DMS 273 treated with DMSO at 0.1 percent for 48 hours (cell line): ENCODE results near the gene XG.

ENCODE experiments used
- DNase-seq: peaks from one replicate; lab custom pipeline; 2025; lab: John Stamatoyannopoulos, UW

The XG gene

DNA sequence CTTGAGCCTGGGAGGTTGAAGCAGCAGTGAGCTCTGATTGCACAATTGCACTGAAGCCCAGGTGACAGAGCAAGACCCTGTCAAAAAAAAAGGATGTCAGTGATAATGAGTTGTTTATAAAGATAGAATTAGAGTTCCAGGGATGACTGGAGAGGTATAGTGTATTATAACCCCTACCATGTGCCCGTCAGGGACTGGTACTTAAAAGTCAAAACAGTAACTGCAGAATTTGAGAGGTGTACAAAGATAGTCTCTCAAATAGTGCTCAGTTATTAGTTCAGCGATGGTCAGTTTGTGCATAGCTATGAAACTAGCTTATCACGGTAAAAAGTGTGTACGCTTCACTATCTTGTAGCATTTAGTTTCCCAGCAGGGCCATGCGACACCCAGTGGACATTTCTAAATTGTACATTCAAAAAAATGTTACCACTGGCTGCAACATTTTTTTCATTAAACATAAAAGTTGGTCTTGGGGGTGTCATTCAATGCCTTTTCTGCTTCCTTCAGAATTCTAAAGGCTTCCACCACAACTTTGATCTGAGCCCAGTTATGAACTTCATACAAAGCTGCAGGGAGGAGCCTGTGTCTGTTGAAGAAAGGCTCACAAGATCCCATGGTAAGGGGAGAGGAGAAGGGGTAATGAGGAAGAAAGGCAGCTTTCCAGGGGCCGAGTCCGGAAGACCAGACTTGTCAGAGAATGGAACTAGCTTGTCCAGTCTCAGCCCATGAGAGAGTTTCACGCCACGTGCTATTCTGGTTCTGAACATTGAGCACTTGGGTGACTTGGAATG is 67.7 kb downstream of the XG start:
- DNase-seq, result no peak

DNA sequence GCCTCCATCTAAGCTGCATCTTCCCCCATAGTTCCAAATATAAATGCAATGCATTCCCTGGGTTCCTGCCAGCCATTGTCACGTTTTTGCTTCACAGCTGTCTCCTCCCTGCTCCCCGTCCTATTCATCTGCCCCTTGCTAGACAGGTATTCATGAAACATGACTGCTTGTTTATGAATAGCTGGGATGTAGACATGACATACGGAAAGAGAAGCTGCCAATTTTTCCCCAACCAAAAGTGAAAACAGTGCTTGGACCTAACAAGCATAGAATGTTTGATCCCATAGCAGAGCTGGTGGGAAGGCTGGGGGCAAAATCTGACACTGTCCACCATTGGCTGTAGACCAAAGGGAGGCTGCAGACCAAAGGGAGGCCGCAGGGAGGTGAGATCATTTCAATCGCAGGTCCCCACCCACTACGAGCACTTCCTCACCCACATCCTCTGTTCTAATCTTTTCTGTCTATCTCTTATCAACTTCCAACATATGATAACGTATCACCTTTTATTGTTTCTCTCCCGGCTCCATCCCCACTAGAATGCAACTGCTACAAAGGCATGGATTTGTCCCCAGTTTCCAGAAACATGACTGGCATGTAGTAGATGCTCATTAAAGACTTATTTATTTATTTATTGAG is 68.4 kb downstream of the XG start:
- no peak for DNase-seq

DNA sequence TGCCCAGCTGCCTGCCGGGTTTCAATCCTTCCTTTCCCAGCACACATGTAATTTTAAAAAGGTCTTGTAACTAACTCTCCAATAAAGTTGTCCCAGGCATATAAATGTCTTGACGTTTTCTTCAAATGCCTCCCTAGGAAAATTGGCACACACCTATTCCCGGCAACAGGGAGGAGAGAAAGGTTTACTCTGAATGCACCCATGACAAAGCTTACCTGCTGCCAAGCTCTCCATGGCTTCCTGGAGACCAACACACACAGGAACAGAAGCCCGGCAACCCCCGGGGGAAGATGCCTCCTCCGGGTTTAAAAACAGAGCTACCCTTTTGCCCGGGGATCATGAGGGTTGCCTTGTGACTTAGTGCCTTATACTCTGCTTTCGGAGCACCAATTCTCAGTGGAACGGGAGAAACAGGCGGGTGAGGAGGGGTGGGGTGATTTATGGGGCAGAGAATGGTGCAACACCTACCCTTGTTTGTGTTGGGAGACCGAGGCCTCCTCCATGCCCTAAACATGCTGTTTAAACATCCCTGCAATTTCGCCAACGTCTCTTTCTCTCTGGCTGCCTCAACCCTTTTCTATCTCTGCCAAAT is 72.1 kb downstream of the XG start:
- DNase-seq, result no peak

DNA sequence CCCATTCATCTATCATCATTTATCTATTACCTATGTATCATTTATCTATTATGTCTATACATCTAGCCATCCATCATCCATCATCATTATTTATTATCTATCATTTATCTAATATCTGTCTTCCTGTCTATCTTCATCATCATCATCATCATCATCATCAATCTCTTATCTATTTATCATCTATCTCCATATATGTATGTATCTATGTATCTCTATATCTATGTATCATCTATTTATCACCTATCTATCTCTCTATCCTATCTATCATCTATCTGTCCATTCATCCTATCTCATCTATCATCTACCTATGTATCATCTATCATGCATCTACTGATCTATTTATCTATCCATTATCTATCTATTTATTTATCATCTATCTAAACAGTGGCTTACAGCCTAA is 73.0 kb downstream of the XG start:
- DNase-seq, result no peak

DNA sequence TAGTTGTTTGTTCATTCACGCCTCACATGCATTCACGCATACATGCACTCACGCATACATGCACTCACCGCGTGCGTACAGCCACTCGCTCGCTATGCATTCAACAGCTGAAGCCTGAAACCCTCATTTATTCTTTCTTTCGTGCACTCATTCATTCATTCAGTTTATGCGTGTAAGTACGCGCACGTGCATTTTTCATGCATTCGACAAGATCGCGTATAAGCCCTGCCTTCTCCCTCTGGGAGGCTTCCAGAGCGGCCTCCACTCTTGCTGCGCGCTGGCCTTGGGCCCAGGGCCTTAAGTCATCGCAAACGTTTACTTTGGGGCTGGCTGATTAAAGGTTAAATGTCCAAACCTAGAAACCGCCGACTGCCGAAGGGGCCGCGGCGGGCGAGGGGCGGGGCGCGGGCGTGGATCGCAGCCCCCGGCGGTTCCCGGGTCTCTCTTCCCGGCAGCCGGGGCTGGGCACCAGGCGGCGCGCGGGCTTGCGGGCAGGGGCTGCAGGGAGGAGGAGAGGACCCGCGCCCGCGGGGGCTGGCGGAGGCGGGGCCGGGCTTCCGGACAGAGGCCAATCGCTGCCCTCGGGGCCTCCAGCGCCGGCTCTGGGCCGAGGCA is 76.6 kb downstream of the XG start, which contains the start of gene GYG2:
TSS of gene GYG2 (plus strand) at position 587 of the 615 bp plus-strand sequence. CDS start 1,259 bp downstream, outside the sequence.
- DNase-seq, result no peak

DNA sequence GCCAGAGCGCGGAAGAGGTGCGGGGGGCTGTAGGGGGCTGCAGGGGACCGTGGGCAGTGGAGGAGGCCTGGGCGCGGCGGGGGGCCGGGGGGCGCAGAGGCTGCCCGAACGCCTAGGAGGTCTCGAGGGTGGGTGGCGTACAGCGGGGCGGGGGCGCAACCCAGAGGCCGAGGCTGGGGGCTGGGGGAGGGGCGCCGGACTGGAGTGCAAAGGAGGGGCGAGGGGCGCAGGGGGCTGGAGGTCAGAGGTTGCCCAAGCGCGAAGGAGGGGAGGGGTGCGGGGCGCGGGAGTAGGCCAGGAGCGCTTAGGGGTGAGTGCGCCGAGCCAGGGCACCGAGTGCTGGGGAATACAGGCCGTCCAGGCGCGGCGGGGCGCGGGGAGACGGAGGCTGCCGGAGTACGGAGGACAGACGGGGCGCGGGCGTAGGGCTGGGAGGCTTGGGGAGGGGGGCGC is 77.1 kb downstream of the XG start:
- DNase-seq, result no peak

DNA sequence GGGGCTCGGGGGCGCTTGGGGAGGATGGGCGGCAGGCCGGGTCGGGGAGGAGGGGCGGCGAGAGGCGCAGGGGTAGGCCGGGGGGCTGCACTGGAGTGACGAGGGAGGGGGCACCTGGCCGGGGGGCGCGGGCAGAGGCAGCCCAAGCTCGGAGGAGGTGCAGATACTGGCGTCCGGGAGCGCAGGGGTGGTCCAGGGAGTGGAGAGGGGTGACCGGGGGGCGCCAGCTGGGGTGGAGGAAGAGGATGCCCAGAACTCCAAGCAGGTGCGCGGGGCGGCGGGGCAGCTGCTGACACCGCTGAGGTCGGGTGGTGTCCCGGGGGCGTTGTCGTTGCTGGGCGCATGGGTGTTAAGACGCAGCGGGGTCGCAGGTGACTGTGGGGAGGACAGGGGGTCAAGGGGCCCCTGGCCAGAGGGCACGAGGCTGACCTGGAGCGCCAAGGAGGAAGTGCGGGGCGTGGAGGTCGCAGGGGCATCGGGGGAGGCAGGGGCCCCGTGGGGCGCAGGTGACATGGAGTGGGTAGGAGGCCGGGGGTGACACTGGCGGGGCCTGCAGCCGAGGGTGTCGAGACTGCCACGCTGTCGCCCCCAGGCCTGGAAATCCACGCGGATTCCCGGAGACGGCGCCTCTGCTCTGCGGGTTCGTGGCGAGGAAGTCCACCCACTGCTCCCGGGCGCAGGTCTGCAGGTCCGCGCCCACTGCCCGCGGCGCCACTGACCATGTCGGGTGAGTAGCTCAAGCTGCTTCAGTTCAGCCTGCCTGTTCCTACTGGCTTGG is 77.8 kb downstream of the XG start:
- no peak for DNase-seq

DNA sequence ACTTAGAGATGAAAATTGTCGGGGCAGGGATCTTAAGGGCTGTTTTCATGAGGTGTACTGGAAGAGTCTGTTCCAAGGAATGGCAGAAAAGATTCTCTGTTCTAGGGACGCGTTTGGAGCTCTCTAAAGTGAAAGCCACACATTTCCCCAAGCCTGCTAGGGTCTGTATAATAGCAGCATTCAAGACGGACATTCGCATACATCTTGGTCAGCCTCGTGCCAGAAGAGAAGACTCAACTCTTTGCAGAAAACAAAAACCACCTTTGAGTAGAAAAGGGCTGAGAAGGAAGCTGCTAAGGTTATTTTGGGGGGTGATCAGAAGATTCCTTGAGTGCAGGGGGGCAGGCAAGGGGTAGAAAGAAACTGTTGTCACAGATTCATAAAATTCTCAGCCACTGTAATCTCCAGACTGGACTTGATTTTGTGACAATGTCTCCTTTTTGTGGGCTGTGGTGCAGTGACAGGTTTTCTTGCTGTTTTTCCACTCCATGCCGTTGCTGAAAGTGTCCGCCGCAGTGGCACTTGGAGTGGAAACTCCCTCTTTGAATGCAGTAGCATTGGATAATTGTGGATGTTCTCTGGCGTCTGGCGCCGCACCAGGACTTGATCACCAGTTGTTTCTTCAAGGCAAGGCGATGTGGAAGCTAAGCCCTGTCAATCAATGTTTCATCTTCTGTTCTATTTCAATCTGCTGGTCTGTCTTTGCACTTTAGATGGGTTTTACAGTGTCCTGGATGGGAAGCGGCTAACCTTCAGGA is 79.8 kb downstream of the XG start:
- DNase-seq, result no peak

DNA sequence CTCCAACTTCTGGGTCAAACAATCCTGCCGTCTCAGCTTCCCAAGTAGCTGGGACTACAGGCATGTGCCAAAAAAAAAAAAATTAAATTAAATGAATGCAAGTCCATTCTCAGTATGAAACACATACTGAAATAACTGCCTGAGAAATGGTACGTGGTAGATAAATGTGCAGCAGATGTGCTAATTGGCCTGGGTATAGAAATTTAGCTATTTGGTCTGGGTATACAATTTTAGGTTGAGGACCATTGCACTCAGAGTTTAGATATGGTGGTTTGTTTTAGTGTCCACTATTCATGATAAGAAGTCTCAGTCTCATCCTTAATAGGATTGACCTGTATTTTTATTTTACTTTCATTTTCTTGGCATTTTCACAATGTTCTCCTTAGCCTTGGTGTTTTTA is 86.1 kb downstream of the XG start:
- DNase-seq, result no peak

DNA sequence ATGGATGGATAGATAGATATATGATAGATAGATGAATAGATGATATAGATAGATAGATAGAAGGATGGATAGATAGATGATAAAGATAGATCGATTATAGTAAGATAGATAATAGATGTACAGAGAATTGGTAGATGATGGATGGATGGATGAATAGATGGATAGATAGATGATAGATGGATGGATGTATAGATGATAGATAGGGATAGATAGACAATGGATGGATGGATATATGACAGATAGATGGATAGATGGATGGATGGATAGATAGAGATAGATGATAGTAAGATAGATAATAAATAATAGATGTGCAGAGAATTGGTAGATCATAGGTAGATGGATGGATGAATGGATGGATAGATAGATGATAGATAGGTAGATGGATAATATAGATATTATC is 89.1 kb downstream of the XG start:
- DNase-seq, result no peak

DNA sequence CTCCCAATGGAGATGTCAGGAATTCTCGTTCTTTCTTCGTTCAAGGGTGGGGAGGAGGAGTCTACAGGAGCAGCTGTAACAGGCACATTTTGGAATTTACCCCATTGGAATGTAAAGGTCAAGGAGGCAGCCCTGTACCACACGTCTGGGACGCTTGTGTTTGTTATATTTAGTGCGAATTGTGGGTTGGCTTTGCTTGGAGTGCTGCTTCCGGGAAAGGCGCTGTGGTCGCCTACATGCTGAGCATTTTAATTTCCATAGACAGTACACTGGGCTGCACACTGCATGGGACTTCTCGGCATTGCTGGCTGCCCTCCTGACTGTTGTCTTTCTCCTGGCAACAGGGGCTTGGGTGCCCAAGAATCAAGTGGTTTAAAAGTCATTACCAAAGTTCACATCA is 89.7 kb downstream of the XG start:
- no peak for DNase-seq

DNA sequence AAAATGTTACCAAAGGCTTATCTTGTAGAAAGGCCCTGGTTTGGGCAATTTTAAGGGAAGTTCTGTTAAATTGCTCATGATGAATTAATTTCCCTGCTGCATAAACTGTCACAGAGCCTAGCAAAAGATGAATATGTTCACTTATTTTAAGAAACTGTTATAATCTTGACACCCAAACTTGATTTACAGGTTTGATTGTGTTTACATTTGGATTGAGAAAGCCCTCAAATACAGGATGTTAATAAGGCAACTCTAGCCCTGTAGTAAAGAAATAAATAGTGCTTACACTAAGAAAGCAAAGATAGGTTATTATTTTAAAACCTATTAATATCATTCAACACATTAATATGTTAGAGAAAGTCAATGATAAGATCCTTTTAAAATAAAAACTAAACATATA is 95.2 kb downstream of the XG start:
- DNase-seq, result no peak

DNA sequence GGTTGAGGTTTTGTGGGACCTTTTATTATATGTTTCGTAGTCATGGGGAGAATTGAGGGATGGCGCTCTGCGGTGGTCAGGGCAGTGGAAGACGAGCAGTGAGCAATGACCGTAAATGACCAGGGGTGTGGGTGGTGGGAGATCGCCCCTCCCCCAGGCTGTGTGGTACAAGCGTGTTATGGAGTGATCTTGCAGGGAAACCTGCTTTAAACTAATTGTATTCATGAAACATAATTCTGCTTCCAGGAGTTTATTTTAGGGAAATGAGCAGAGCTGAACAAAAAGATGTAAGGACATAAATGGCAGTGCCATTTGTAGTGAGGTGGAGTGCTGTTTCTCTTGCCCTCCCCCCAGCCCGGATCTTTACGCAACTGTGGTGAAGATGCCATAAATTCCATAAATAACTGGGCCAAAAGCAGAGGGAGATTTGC is 97.0 kb downstream of the XG start:
- no peak for DNase-seq

DNA sequence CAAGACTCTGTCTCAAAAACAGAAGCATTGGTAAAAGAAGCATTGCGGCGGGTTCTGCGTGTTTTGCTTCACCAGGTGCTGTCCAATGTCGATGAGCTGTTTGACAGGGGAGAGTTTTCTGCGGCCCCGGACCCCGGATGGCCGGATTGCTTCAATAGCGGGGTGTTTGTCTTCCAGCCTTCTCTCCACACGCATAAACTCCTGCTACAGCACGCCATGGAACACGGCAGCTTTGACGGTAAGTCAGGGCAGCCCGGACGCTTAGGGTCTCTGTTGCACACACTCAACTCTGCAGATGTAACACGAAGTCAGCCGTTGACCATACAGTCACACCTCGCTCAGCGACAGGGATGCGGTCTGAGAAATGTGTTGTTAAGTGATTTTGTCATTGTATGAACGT is 103.1 kb downstream of the XG start:
- DNase-seq, result no peak

DNA sequence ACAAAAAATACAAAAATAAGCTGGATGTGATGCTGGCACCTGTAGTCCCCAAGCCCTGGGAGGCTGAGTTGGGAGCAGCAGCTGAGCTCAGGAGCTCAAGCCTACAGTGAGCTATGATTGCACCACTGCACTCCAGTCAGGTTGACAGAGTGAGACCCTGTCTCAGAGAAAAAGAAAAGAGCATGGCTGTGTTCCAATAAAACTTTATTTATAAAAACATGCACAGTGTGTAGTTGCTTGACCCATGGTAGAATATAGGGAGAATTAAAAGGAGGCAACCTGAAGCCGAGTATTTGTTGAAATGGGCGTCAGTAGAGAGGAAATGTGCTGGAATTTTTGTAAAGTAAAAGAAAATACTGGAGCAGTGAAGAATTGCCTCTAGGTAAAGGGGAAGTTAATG is 103.9 kb downstream of the XG start:
- DNase-seq, result no peak

DNA sequence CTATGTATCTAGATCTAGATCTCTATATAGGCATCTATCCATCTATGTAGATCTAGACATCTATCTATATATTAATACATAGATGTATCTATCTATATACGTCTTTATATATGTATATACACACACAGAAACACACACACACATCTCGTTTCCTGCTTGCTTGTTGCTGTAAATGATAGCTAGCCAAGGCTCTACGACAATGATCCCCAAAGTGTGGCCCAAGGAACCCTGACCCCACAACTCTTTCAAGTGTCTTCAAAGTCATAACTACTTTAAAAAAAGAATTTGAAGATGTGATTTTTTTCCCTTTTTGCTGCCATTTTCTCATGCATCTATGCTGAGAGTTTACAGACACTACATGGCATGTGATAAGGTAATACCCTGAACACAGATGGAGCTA is 105.7 kb downstream of the XG start:
- DNase-seq, result no peak

DNA sequence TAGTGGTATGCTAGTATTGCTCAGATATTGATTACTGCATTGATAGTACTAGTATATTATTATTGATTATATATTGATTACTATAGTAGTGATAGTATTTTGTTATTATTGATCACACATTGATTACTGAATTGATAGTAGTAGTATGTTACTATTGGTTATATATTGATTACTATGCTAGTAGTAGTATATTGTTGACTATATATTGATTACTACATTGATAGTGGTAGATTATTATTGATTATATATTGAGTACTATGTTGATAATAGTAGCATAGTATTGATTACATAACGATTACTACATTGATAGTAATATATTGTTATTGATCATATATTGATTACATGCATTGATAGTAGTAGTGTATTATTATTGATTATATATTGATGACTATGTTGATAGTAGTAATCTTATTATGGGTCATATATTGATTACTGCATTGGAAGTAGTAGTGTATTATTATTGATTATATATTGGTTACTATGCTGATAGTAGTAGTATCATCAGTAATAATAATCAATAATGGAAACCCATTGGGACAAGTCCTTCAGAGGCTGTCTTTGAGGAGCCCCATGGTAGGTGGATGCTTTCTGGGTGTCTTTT is 107.5 kb downstream of the XG start:
- DNase-seq, result no peak

DNA sequence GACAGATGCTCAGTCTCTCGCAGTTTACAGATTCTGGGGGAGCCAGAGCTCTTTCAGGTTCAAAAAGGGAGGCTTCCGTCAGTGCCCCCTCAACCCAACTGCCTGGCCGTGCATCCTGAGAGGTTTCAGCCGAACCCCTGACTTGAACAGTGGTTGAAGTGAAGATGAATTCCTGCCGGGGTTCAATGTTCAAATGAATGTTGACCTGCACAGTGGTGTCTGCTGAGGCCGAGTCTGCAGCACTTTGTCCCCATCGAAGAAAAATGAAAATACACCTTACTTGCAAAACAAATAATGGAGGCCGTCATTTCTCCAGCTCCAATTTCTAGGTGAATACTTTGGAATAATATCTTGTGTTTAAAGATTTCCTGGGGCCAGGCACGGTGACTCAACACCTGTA is 110.6 kb downstream of the XG start:
- no peak for DNase-seq

DNA sequence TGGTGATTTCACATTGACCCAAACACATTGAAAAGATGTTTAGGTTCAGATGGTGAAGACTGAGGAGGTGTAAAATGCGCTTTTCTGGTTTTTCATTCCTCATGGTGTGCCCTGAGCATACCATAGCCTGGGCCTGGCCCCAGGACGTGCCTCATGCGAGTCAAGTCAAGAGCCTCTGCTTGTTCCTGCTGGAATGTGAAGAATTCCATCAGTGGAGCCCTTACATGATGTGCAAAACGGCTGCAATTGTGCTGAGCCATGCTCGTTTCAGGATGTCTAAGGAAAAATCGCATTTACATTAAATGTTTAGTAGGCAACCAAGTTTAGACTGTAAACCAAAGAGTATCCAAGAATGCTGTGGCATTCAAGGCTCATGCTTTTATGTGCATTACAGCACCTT is 111.8 kb downstream of the XG start:
- DNase-seq, result no peak
